HG03571 (cell line): ENCODE results near the gene ZNF174.
A peak's percentile ranks its signal among the peaks of the same experiment; 100 is the strongest.

Experiments
- ATAC-seq: cut with Tn5 transposase; IDR thresholded peaks from one replicate; pipeline ENCODE4 v1.9.1; 2021; ENCODE audit not compliant: unreplicated experiment

The ZNF174 gene

GRCh38 chr16:3400779-3401688 is at the start of gene ZNF174, which contains the start of gene ZSCAN32:
Gene ZNF174, plus strand, starts transcription at chr16:3401215. Its CDS starts 790 bp downstream, at chr16:3402005.
Gene ZSCAN32, minus strand, starts transcription at chr16:3401004. Its CDS starts 3,447 bp downstream, at chr16:3397557.
- peak; percentile 95 for ATAC-seq

GRCh38 chr16:3355589-3355988 is 45.4 kb upstream of the ZNF174 start, which contains the start of gene OR2C1:
Gene OR2C1, plus strand, starts transcription at chr16:3355889. Its CDS starts 52 bp downstream, at chr16:3355941.
- no peak for ATAC-seq

- no peak for ATAC-seq
Measured at GRCh38 chr16:3356118-3356517, 44.9 kb upstream of the ZNF174 start.

- ATAC-seq: no peak
Measured at GRCh38 chr16:3358871-3359270, 42.1 kb upstream of the ZNF174 start.

DNA sequence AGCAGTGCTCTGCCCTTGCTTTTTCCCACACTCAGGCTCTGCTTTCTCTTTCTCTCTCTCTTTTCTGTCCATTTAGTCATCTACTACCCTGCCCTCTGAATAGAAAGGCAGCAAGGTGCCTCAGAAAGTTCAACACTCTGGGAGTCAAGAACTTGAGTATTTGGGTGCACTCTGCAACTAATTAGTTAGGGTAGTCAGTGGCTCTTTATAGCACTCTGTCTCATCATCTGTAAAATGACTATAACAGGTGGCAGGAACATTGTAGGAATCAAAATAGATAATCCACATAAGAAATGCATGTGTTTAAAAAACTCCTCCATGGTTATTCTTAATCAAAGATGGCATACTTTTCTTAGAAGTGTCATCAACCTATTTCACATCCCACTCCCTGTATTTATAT is 38.1 kb upstream of the ZNF174 start:
- ATAC-seq: no peak

GRCh38 chr16:3363793-3364192 is 37.2 kb upstream of the ZNF174 start:
- ATAC-seq: no peak

GRCh38 chr16:3364774-3365427 is 36.1 kb upstream of the ZNF174 start:
- peak; percentile 61 for ATAC-seq

DNA sequence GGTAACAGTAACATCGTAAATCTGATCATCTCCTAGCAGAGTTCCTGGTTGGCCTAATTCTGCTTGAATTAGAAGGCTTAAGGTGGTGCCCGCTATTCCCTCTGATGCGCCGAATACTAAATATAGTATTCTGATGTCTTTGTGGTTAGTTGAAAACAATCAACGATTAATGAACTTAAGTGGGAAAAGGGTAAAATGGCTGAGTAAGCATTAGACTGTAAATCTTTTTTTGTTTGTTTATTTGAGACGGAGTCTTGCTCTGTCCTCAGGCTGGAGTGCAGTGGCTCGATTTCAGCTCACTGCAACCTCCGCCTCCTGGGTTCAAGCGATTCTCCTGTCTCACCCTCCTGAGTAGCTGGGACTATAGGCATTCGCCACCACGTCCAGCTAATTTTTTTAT is 31.9 kb upstream of the ZNF174 start:
- ATAC-seq: no peak

DNA sequence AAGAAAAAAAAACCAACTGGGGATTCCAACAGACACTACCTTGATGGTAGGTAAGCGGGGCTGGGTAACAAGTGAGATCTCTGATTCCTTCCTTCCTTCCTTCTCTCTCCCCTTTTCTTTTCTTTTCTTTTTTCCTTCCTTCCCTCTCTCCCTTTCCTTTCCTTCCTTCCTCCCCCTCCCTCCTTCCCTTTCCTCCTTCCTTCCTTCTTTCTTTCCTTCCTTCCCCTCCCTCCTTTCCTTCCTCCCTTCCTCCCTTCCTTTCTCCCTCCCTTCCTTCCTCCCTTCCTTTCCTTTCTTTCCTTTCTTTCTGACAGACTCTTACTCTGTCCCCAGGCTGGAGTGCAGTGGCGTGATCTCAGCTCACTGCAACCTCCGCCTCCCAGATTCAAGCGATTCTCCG is 25.3 kb upstream of the ZNF174 start:
- ATAC-seq: no peak

DNA sequence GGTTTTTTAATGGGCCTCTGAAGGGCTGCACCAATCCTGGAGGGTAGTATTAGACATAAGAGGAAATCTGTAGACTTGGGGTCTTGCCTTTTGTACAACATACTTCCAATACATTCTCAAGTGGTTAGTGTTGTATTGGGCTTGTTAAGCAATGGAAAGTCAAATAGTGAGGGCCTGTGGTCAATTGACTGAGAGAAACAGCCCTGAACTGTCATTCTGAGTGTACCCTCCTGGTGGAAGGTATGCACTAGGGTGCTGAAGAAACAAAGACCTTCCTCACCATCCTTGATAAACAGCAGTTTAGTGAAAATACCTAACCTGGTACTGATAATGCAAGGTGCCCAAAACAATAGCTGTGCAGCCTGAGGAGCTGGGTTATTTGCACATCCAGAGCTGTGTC is 23.1 kb upstream of the ZNF174 start:
- no peak for ATAC-seq

DNA sequence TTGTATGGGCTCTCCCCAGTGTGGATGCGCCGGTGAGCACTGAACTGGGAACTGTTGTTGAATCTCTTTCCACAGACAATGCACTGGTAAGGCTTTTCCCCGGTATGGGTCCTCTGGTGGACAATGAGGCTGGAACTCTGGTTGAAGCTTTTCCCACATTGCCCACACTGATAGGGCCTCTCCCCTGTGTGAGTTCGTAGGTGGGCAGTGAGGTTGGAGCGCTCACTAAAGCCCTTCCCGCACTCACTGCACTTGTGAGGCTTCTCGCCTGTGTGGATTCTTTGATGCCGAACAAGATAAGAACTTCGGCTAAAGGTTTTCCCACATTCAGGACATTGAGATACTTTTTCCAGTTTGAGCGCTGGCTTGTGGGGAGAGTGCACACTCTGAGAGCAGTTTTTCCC is 18.0 kb upstream of the ZNF174 start:
- ATAC-seq: no peak

GRCh38 chr16:3388325-3388724 is 12.7 kb upstream of the ZNF174 start:
- ATAC-seq: no peak

DNA sequence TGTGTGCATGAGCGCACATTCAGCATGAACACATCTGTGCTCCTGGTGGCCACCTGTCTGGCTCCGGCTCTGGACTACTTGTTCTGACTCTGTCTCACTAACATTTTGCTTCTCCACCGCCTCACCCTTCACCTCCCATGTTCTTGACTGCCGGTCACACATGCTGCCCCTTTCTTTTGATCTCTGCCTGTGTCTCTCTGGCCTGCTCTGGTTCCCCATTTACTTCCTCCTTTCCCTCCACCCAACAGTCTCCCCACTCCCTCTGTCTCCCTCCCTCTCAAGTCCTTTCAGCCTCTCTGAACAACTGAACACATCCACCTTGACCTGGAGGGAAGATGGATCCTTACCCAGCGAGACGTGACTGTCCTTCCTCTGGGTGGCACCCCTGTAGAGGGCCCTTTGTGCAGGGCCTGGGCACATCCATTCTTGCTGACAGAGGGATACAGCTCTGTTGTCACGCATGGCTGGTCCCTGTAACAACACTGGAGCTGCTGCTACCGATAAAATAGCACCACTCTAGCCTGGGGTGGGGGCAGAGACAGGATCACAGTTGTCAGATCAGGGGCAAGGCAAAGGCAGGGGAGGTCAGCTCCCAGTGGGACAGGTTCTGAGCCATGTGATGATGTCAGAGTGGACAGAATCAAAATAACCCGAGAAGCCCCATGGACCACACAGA is 11.2 kb upstream of the ZNF174 start:
- no peak for ATAC-seq

DNA sequence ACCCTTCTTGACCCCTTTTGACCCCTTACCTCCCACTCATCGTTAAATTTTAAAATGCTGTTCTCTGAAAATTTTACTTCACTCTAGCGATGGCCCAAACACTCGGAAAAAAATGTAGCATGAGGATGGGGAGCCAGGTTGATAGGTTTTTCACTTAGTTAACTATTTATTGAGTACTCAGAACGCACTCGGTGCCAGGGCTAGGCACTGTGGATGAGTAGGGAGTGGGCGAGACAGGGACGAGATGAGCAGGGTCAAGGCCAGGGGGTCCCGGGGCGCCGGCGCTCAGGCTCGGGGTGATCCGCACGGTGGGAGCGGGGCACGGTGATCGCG is 603 bp upstream of the ZNF174 start:
- ATAC-seq: no peak

DNA sequence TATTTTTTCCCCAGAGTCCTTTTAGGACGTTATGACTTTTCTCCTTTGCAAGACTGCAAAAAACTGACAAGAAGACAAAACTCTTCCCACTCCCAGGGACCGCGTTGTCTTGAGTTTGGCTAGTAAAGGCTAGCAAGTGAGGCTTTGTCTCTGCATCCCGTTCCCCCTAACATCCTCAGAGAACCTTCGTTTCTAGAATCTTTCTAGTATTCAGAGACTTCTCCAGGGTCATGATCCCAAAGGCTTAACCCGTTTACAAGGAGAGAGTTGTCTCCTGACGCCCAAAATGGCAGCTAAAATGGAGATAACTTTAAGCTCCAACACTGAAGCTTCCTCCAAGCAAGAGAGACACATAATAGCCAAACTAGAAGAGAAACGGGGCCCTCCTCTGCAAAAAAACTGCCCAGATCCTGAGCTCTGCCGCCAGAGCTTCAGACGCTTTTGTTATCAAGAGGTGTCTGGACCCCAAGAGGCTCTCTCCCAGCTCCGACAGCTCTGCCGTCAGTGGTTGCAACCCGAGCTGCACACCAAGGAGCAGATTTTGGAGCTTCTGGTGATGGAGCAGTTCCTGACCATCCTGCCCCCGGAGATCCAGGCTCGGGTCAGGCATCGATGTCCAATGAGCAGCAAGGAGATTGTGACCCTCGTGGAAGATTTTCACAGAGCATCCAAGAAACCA is 843 bp downstream of the ZNF174 start:
- ATAC-seq: no peak

DNA sequence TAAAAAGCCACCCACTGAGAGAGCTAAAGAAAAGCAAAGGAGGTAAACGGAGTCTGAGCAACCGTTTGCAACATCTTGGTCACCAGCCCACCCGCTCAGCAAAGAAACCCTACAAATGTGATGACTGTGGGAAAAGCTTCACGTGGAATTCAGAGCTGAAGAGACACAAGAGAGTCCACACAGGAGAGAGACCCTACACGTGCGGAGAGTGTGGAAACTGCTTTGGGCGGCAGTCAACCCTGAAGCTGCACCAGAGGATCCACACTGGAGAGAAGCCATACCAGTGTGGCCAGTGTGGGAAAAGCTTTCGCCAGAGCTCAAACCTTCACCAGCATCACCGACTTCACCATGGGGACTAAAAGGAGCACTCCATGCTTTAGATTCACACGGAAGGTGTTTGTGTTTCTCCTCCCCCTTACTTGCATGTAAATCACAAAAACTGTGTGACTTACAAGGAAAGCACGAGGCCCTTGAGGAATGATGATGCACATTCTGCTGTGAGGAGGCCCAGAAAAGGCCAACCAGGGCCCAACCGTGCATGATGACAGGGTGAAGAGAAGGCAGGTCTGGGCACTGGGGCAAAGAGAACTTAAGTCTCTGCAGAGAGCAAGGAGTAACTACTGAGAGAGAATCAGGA is 7.7 kb downstream of the ZNF174 start:
- no peak for ATAC-seq

DNA sequence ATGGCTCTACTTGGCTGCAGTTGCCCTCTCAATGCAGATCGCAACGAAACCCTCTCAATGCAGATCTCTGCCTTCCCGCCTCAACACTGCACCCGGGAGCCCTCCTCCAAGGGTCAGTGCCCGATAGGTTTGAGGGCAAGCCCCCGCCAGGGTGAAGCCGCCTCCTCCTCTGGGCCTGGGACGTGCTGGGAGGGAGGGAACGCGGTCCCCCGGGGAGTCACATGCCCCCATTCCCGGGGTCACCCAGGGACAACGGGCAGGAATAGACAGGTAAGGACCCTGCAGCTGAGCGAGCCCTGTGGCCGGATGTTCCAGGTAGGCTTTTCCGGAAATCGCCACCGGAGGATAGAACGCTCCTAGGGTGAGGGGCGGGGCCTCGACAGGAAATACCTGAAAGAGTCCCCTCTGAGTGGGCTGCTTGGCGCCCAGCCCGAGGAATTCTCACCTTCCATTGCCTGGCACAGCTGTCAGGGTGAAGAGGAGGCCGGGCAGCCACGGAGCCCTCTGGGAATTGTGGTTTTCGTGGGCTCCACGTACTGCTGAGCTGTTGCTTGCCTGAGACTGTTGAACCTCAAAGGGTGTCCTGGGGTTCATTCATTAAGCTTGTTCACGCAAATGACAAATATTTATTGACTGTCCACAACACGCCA is 12.8 kb downstream of the ZNF174 start:
- no peak for ATAC-seq

GRCh38 chr16:3431779-3432219 is 30.8 kb downstream of the ZNF174 start:
- ATAC-seq: no peak

DNA sequence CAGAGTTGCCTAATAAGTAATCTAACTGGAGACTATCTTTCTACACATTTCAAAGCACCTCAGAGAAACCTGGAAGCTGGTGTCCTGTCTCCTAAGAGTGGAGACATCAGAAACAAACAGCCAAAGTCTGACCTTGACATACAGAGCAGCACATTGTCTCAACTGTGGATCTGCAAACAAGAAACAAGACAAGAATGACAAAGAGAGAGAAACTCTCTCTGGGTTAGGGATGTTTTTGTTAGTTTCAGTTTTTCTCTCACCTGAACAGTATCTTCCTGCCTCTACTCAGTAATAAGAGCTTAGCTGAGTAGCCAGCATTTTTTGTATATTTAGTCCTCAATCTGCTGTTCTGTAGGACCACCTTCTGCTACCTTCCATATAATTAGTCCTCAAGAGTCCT is 33.4 kb downstream of the ZNF174 start:
- no peak for ATAC-seq

DNA sequence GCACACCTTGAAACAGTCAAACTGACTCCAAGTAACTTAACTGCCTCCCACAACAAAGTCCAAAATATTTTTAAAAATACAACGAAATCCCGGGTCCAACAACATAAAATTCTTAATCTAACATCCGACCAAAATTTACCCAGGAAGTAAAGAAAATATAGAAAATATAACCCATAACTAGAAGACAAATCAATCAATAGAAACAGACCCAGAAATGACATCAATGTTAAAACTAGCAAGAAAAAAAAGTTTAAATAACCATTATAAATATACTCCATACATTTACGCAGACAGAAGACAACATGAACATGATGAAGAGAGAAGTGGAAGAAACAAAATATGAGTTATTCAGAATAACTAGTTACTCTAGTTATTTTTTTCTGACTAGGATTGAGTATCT is 38.6 kb downstream of the ZNF174 start:
- ATAC-seq: no peak
